SKM-1 (cell line): ENCODE results near the gene LTB4R.

Experiments used
- DNase-seq: peaks from one replicate; lab custom pipeline; 2025; ENCODE audit not compliant: unreplicated experiment; lab: John Stamatoyannopoulos, UW

LTB4R gene

DNA sequence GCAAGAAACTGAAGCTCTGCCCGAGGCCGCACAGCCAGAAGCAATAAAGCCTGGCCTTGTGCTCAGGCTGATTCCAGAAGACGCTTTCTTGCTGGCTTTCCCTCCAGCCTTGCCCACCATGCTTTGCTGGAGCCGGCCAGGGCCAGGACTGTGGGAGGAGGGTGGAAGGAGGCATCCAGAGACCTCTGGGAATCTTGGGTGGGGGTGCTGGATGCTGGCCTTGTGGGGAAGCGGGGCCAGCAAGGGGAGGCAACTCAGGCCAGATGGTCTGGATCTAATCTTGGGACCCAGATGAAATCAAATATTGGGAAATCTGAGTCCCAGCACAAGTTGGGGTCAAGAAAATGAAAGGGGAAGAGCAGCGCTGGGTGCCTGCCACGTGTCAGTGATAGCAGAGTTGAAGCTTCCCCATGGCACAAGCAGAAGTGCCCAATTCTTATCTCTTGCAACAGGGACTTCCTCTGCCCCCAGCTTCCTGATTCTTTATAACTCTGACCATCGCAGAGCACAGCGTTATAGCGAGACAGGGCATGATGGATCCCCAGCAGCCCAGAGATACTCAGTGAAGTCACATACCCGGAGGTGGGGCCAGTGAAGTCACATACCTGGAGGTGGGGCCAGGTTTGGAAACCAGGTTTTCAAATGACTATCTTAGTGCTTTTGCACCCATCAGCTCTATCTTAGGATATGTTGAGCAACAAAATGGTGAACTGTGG, 33.5 kb upstream of the LTB4R start:
- DNase-seq, result peak; percentile 64

DNA sequence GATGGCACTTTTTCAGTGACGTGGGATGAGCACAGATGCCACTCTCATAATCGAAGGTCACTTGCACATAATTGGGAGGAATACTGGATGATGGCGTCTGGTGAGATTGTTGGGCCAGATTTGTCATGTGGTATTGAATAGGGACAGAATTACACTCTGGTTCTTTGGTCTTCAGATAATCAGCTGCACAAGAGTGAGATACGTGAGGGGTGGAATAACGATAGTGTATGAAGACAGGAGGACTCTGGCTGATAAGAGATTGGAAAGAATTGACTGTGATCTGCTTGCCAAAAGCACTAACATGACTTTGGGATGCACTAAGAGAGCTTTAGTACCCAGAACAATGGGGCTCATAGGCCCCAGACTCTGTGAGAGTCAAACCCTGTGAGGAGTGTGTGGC, 32.9 kb upstream of the LTB4R start:
- DNase-seq, result no peak

DNA sequence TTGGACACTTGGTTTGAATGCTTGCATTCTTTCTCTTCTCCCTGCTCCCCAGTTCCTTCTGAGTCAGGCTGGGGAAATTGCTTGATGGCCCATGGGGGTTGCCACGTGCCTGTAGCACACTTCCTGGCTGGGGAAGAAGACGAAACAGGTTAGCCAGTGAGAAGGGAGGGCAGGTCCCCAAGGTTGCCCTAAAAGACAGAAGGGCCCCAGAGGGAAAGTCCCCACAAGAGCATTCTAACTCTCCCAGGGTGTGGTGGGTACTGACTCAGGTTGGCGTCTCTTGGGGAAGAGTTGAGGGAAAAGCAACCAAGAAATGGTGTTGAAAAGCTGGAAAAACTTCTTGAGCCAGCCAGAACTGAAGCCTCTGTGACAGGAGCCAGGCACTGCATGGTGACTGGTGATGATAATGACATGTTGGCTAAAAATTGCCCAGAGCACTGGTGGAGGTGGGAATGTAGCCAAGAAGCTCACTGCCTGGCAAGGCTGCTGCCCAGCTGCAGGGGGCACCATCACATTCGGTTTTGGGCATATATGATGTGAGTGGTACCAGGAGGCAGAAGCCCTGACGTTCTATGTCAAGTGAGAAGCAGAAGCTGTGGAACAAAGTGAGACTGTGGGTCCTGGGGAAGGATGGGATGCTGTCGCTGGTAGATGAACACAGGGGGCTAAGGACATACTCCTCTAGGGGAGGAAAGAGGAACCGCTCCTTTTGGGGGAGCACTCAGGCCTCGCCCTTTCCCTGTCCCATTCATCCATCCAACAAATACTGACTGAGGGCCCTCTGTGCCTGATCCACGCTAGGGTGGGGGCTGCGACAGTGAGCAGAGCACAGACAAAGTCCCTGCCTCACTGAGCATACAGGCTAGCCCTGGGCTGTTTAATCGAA, 31.8 kb upstream of the LTB4R start:
- DNase-seq, result no peak

DNA sequence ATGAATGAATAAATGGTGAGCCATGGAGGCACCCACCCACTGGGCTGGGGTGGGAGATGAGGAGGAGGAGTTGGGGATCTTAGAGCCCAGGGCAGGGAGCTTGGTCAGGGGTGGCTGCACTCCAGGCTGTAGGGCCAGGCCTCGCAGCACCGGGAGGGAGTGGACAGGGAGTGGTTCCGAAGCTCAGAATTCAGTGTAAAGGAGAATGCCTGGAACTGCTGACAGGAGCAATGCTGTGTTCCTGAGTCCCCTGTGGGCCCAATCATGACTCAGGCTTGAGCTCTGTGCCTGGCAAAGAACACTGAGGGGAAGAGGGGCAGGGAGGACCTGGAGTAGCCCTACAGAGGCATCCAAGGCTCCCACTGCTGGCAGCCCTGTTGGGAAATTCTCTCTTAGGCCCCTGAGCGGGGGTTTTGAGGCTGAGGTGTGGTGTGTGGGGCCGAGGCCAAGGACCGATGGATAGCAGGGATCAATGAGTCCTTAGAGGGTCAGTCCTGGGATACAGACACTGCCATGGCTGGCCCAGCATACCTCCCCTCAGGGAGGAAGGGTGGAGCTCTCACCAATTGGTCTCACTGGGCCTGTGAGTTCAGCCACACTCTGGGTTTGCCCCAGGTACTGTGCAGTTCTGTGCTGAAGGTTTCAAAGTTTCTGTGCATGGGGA, 30.4 kb upstream of the LTB4R start:
- no peak for DNase-seq

DNA sequence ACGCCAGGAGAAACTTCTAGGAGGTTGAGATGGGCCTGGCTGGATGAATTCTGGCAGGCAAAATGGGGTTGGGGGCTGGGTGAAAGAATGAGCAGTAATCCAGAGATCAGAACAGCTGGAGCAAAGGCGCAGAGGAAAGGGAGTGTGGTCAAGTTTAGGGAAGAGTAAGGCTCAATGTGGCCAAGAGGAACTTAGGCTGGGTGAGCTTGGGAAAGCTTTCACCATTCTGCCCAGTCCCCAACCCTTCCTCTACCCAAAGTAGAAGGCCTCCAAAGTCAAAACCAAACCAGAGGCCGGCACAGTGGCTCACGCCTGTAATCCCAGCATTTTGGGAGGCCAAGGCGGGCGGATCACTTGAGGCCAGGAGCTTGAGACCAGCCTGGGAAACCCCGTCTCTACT, 29.7 kb upstream of the LTB4R start:
- no peak for DNase-seq

DNA sequence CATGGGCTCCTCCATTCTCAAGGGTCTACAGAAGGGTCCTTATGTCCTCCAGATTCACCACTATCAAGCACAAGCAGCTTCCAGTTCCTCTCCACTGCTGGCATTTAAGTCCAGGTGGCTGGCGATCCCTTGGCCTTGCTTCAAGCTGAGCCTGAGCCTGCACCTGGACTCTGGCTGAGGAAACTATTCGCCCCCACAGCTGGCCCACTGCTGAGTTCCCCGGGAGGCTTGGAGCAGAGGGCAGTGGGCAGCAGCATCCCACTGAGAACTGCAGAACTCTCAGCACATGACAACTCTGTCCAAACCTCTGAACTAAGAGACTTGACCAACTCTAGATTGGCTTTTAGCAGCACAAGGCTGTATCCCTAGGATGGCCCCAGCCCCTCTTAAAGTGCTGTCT, 28.6 kb upstream of the LTB4R start:
- no peak for DNase-seq

DNA sequence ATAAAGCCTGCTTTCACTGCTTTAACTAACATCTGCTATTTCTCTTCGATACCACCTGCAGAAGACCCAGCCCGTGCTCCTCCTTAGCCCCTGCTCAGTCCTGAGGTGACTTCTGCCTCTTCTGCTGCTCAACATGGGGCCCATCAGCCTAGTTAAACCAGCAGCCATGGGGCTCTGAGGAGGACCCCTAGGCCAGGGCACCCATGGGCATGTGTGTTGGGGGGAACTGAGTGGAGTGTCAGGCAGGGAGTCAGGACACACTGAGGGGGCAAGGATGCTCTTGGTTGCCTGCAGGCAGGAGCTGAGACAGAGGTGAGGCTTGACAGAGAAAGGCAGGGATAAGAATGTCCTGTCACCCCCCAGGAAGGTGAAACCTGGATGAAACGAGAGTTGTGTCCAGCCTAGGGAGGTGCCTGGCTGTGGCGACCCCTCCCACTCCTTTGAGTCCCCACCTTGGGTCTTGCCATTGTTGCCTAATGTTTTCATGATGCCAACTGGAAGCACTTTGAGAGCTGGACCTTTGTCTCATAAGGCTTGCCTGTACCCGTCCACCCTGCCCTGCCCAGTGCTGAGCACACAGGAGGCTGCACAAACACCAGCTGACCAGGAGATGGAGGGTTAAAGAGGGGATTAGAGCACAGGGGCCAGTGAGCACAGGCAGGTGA, 27.4 kb upstream of the LTB4R start:
- DNase-seq, result no peak

DNA sequence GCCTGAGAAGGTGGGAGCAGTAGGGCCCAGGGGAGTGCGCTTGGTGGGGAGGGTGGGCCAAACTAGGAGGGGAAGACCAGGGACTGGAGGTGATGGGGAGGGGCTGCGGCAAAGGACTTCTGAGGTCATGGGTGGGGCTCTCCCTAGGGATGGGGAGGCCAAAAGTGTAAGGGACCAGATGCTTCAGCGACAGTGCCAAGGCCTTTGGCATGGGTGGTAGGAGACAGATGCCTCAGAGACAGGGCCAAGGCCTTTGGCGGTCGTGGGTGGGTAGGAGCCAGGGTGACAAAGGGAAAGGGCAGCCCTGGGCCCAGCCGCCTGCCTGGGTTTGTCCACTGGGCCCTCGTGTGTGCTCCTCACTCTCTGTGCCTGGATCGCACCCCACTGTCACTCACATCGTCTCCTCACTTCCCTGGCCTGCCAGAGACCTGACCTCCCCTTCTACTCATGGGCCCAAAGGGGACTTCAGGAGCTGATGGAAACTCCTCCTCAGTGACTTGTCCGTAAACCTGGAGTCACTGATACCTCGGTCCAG, 26.7 kb upstream of the LTB4R start:
- no peak for DNase-seq

DNA sequence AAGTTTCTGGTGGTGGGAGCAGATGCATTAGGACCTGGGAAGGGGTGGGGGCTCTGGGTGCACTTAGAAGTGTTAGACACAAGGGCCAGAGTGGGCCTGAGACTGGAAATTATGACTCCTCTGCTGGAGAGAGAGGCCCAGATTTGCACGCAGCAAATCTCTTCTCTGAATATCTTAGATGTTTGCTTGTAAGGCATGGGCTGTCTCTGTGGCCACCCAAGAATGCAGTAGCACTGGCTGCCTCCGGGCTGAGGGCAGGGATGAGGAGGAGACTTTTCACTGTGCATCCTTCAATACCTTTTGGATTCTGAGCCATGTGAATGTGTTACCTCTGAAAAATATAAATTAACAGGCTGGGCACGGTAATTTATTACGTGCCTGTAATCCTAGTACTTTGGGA, 26.0 kb upstream of the LTB4R start:
- no peak for DNase-seq

DNA sequence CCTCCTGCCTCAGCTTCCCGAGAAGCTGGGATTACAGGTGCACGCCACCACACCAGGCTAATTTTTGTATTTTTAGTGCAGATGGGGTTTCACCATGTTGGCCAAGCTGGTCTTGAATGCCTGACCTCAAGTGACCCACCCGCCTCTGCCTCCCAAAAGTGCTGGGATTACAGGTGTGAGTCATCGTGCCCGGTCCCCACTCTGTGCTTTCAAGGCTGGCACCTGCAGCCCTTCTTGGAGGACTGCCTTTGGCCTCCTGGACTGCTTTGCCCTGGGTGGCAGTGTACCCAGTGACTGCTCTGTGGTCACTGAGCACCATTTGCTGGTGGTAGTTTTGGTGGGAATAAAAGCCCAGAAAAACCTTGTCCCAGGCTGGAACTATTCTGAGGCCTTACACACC, 24.3 kb upstream of the LTB4R start:
- DNase-seq, result no peak

DNA sequence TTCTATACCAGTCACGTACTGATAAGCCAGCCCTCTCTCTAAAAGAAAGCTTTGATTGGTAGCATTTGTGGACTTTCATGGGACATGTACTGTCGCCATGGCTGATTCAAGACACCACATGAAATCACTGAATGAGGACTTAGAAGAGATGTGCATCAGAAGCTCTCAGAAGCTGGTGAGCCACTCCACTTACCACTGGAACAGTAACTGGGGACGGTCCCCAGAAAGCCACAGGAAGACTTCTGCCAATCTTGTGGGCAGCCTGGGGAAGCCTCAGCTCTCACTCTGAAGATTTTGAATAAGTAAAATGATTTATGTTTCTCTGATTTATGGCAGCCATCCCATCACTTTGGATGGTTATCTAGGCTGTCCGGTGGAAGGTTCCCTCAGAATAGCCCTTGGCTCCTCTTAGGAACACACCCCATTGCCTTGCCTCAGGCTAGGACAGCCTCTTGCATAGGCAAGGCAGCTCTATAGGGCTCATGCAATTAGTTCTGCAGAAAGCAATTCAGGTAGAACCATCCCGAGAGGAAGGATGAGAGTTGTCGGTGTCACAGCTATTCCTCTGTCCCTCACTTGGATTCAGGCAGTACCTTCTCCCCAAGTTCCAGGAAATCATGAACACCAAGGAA, 21.5 kb upstream of the LTB4R start:
- no peak for DNase-seq

DNA sequence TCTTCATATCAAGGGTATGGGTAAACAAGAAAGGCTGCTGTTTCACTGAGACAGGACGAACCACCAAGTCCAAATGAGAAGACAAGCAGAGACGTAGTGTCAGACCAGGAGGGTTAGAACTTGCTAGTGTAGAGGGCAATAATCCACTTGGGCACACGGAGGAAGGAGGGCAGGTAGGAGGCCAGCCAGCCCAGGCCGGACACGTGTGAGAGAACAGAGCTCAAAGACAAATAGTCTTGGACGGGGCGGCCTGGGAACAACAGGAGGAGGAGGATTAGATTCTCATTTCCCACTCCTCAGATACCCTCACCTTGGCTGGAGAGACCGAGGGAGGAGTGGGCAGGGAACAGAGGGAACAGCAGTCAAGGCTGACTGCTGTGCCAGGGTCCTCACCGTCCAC, 20.6 kb upstream of the LTB4R start:
- no peak for DNase-seq

DNA sequence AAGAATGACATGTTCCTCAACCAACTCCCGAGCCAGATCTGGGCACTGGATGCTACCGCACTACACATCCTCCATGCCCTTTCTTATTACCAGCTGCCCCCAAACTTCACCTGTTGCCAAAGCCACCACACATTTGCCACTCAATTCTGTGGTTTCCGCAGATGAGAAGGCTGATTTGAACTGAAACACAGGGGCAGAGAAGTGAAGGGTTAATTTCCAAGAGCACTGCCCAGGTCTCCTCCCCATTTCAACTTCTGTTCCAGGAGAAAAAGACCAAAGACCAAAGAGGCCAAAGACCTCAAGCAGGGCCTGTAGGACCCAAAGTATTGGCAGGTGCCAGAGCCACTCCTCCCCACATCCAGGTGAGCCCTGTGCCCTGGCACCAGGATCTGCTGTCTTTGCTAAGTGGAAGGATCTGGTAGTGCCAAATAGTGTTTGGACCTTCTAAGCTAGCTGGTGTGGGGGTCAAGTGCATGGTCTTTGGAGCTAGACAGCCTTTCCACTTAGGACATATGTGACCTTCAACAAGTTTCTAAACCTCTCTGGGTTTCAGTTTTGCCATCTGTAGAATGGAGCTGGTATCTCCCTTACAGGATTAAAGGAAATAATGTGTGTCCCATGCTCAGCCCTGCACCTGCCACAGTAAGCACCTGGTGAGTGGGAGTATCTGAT, 19.7 kb upstream of the LTB4R start:
- no peak for DNase-seq

DNA sequence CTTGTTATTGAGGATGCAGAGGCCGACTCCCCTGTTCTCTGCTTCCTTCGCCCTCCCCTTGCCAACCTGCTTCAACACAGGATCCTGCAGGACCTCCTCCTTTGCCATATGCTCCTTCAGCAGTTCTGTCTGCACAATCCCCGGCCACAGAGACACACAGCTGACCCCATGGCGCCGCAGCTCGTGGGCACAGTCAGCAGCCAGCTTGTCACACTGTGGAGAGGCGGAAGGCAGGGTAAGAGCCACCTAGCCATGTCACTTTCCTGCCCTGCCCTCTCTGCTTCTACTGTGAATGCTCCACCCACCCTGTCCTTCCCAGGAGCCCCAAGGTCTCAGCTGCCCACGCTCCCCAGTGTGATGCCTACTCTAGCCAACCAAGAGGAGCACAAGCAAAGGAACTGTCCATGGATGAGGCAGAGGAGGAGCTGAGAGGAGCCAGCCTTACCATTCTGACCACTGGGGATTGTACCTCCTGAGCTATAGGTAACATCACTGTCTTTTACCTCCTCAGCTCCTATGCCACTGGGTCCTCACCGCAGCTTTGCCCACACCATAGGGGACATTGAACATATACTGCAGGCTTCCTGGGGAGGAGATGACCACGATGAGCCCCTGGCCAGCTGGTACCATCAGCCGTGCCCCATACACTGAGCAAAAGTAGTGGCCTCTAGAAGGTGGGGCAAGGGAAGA, 19.0 kb upstream of the LTB4R start:
- DNase-seq, result no peak

DNA sequence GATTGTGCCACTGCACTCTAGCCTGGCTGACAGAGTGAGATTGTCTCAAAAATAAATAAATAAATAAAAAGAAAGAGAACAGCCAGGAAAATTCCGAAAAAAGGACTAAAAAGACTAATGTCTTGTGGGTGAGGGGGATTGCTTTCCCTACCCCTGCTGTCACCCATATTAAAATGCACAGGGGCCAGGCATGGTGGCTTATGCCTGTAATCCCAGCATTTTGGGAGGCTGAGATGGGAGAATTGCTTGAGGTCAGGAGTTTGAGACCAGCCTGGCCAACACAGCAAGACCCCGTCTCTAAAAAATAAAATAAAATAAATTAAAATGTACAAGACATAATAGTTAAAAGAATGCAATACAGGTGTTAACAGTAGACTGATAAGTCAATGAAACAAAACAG, 17.8 kb upstream of the LTB4R start:
- no peak for DNase-seq

DNA sequence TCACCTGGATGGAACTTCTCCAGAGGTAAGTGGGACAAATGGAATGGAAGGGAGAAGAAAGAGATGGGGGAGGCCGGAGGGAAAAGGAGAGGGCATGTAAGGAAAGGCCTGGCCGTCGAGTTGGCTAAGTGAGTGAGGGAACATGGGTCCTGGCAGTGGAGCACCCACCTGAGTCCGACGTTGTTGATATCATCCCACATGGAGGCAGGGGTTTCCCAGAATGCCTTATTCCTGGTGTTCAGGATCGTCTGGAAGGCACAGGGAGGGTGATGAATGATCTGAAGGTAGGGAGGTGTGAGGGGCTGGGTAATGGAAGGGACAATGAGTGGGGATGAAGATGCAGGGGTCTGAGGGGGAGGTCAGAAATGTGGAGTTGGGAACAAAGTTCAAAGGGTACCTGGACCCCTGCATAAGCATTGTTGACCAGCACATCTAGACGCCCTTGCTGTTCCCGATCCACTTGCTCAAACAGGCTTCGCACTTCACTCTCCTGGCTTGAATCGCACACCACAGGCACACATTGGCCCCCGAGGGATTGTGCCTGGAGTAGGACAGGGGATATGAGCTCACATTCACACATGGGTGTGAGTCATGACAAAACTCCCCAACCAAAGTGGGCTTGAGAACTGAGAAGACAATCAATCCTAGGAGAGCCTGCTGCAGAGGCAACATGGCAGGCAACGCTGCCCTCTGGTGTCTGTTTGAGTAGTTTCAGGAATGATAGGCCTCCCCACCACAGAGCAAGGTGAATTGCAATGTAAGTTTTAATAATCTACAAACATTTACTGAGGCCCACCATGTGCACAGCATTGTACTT, 14.8 kb upstream of the LTB4R start:
- no peak for DNase-seq

DNA sequence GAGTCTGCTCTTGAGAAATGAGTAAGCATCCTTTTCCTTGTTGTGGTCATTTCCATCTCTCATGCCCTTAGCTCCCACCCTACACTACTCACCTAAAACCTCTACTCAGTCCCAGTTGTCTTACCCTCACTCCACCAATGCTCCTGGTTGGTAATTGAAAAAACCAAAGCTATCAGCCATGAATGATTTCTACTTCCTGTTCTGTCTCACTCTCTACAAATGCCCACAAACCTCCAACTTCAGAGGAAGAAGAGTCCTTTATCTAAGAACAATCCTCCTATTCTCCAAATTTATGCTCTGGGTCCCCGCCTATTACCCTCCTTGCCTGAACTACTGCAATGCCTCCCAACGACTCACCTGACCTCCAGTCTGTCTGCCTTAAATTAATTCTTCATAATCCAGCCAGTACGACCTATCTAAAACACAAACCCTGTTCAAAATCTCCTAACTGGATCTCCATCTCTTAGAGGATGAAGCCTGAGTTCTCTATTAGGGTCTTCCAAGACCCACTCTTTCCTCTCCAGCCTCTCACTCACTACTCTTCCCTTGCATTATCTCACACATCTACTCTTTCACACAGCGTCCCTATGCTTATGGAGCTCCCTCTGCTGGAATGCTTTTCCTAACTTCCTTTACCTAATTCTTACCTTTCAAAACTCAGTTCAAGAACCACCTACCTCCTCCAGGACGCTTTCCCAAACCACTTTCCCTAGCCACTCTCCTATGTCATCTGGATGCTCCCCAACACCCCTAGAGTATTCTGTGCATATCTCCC, 13.9 kb upstream of the LTB4R start:
- no peak for DNase-seq

DNA sequence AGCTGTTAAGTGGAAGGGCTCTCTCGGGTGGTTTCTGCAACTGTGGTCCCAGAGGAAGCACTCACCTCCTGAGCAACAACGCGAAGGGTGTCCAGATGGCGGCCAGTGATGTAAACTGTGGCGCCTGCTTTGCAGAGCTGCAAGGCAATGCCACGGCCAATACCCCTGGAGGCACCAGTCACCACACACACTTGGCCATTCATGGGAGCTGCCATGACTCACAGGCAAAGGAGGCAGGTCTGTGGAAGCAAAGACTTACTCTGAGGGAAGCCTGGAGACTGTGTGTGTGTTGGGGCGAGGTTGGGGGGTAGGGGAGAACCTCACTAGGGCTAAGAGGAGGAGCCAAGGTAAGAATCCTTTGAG, 12.4 kb upstream of the LTB4R start:
- no peak for DNase-seq
